ENCODE results near the gene ZNF74.

The ZNF74 gene

GRCh38 chr22:20432244-20432686 is 38.3 kb downstream of the ZNF74 start:
- DNase-seq (ENCODE audit: low read depth, low spot score): no peak

- DNase-seq (ENCODE audit: low read depth, low spot score): no peak
Measured at GRCh38 chr22:20433191-20433590, 39.2 kb downstream of the ZNF74 start.

- no peak for DNase-seq (ENCODE audit: low read depth, low spot score)
Measured at GRCh38 chr22:20433686-20434241, 39.8 kb downstream of the ZNF74 start.

- DNase-seq (ENCODE audit: low read depth, low spot score): no peak
Measured at GRCh38 chr22:20434264-20434751, 40.4 kb downstream of the ZNF74 start.

GRCh38 chr22:20434773-20435172 is 40.8 kb downstream of the ZNF74 start:
- no peak for DNase-seq (ENCODE audit: low read depth, low spot score)

- DNase-seq (ENCODE audit: low read depth, low spot score): no peak
Measured at GRCh38 chr22:20435436-20436306, 41.7 kb downstream of the ZNF74 start.

GRCh38 chr22:20436307-20436767 is 42.4 kb downstream of the ZNF74 start:
- no peak for DNase-seq (ENCODE audit: low read depth, low spot score)

- DNase-seq (ENCODE audit: low read depth, low spot score): no peak
Measured at GRCh38 chr22:20436768-20437612, 43.0 kb downstream of the ZNF74 start.

GRCh38 chr22:20437613-20438426 is 43.9 kb downstream of the ZNF74 start, which contains the start of gene SCARF2:
Gene SCARF2, minus strand, starts transcription at chr22:20437825. Its CDS starts 71 bp downstream, at chr22:20437754.
- no peak for DNase-seq (ENCODE audit: low read depth, low spot score)

- no peak for DNase-seq (ENCODE audit: low read depth, low spot score)
Measured at GRCh38 chr22:20438427-20438677, 44.4 kb downstream of the ZNF74 start.

GRCh38 chr22:20438678-20439492 is 44.9 kb downstream of the ZNF74 start:
- DNase-seq (ENCODE audit: low read depth, low spot score): no peak

- DNase-seq (ENCODE audit: low read depth, low spot score): no peak
Measured at GRCh38 chr22:20439556-20439927, 45.6 kb downstream of the ZNF74 start.

GRCh38 chr22:20439928-20440575 is 46.1 kb downstream of the ZNF74 start:
- DNase-seq (ENCODE audit: low read depth, low spot score): no peak

- DNase-seq (ENCODE audit: low read depth, low spot score): no peak
Measured at GRCh38 chr22:20440637-20441591, 47.0 kb downstream of the ZNF74 start.

- DNase-seq (ENCODE audit: low read depth, low spot score): no peak
Measured at GRCh38 chr22:20441631-20442484, 47.9 kb downstream of the ZNF74 start.

GRCh38 chr22:20442485-20443284 is 48.7 kb downstream of the ZNF74 start:
- DNase-seq (ENCODE audit: low read depth, low spot score): no peak

- DNase-seq (ENCODE audit: low read depth, low spot score): no peak
Measured at GRCh38 chr22:20444325-20444724, 50.4 kb downstream of the ZNF74 start.

All from iPS DF 19.7 (cell line).